ENCODE results near the gene CTDSP2.

GRCh38 chr12:57868221-57868620 lies 21.7 kb upstream of the CTDSP2 start:
- TF ChIP-seq CTCF (IDR thresholded peaks at IDR 0.05; ENCODE audit: insufficient read depth, low read length, poor library complexity, severe bottlenecking) (no peak), EZH2phosphoT487 (conservative IDR thresholded peaks at IDR 0.05; ENCODE audit: low read length) (no peak)

Data from SU-DHL-6 (cell line).